ENCODE data around the gene PEX5. TPM values are rescaled to one million over a fixed set of nuclear protein-coding genes. Genes with fewer than 3 reads are reported as not detected.
"Not testable (repeated sequence)": the region's sequence is repeated elsewhere in the genome, so short reads cannot be mapped to it uniquely, and the experiment has no call there.

Gene PEX5
- total RNA-seq, 1 donor from 2014 or later: 20.2 TPM

- Histone ChIP-seq H3K36me3 (no peaks in the 10 kb centered on the region), H3K4me1 (no peaks in the 10 kb centered on the region), H3K27me3 (no peaks in the 10 kb centered on the region), H2AFZ (replicated peaks) (no peak overlapping the region), H3K4me3 (no peak overlapping the region), H3K4me2 (no peak overlapping the region), H3K9ac (no peak overlapping the region), H3K27ac (no peak overlapping the region), H3F3A (ENCODE audit: low read depth) (no peaks in the 10 kb centered on the region), H3K9me3 (ENCODE audit: low read depth) (no peaks in the 10 kb centered on the region), H4K20me1 (ENCODE audit: low read depth) (no peaks in the 10 kb centered on the region), H3K79me2 (ENCODE audit: low read depth) (no peaks in the 10 kb centered on the region)
- no peak for TF ChIP-seq CTCF (IDR thresholded peaks at IDR 0.05)
- TF ChIP-seq EZH2phosphoT487 (IDR thresholded peaks at IDR 0.05): no peak
- no peak for TF ChIP-seq EZH2 (IDR thresholded peaks at IDR 0.05)
- Mint-ChIP-seq H3K9me3 (no peaks in the 10 kb centered on the region), H3K27me3 (ENCODE audit: insufficient read depth, low read depth) (no peaks in the 10 kb centered on the region), H3K27ac (no peak overlapping the region), H3K36me3 (no peaks in the 10 kb centered on the region), H3K4me1 (peaks cover 7% of the 10 kb centered on the region), H3K4me3 (no peak overlapping the region)
- no peak for DNase-seq (ENCODE audit: low spot score)
Observed at GRCh38 chr12:7242176-7243101, 53.0 kb downstream of the PEX5 start.

- not testable (repeated sequence) for H2AFZ ChIP-seq (replicated peaks); H3K36me3 Mint-ChIP-seq
Observed at GRCh38 chr12:7251328-7251996, 62.0 kb downstream of the PEX5 start.

GRCh38 chr12:7259060-7259459 lies 69.6 kb downstream of the PEX5 start:
- Mint-ChIP-seq H3K27me3 (ENCODE audit: insufficient read depth, low read depth) (peaks cover 4% of the 10 kb centered on the region), H3K4me1 (no peaks in the 10 kb centered on the region), H3K9me3 (peaks cover 8% of the 10 kb centered on the region), H3K4me3 (no peak overlapping the region), H3K36me3 (no peaks in the 10 kb centered on the region), H3K27ac (no peak overlapping the region)
- Histone ChIP-seq H4K20me1 (ENCODE audit: low read depth) (no peaks in the 10 kb centered on the region), H3K4me3 (no peak overlapping the region), H3K27me3 (no peaks in the 10 kb centered on the region), H3K27ac (no peak overlapping the region), H3K4me2 (no peak overlapping the region), H3K79me2 (ENCODE audit: low read depth) (no peaks in the 10 kb centered on the region), H2AFZ (replicated peaks) (no peak overlapping the region), H3K9ac (no peak overlapping the region), H3F3A (ENCODE audit: low read depth) (no peaks in the 10 kb centered on the region), H3K36me3 (no peaks in the 10 kb centered on the region), H3K4me1 (no peaks in the 10 kb centered on the region), H3K9me3 (ENCODE audit: low read depth) (no peaks in the 10 kb centered on the region)
- no peak for TF ChIP-seq CTCF (IDR thresholded peaks at IDR 0.05)
- no peak for DNase-seq (ENCODE audit: low spot score)

More at GRCh38 chr12:7251328-7251996, 62.0 kb downstream of the PEX5 start:
- H3K4me1 ChIP-seq; H3K4me3 Mint-ChIP-seq; H3K4me1 Mint-ChIP-seq; DNase-seq (ENCODE audit: low spot score); H3F3A ChIP-seq (ENCODE audit: low read depth); H3K4me2 ChIP-seq; H3K9ac ChIP-seq; H3K4me3 ChIP-seq; H3K79me2 ChIP-seq (ENCODE audit: low read depth); H3K27me3 ChIP-seq; H3K9me3 ChIP-seq (ENCODE audit: low read depth); H4K20me1 ChIP-seq (ENCODE audit: low read depth); H3K27ac ChIP-seq; H3K36me3 ChIP-seq; H3K27me3 Mint-ChIP-seq (ENCODE audit: insufficient read depth, low read depth); H3K27ac Mint-ChIP-seq: not testable (repeated sequence)
- peaks cover 14% of the 10 kb centered on the region for H3K9me3 Mint-ChIP-seq

Other genes with a start within 250 kb of the PEX5 start
- not detected in 2 replicates for gene RNU7-1, start 245.9 kb upstream of the PEX5 start, total RNA-seq (ENCODE audit: low replicate concordance)
- 314 and 399 TPM in 2 replicates for gene C12orf57, start 245.7 kb upstream of the PEX5 start, total RNA-seq (ENCODE audit: low replicate concordance)
- 4.4 and 6.0 TPM in 2 replicates for gene PTPN6, start 238.3 kb upstream of the PEX5 start, total RNA-seq (ENCODE audit: low replicate concordance)
- 214 and 291 TPM in 2 replicates for gene PHB2, start 219.0 kb upstream of the PEX5 start, total RNA-seq (ENCODE audit: low replicate concordance)
- 27.3 and 32.0 TPM in 2 replicates for gene EMG1, start 218.8 kb upstream of the PEX5 start, total RNA-seq (ENCODE audit: low replicate concordance)
- 18.1 and 32.6 TPM in 2 replicates for gene LPCAT3, start 171.2 kb upstream of the PEX5 start, total RNA-seq (ENCODE audit: low replicate concordance)
- gene C1S, start 129.0 kb upstream of the PEX5 start, total RNA-seq (ENCODE audit: low replicate concordance): 0.56 and 2.1 TPM in 2 replicates
- 3.3 and 8.8 TPM in 2 replicates for gene C1R, start 97.2 kb upstream of the PEX5 start, total RNA-seq (ENCODE audit: low replicate concordance)
- 18.3 and 32.2 TPM in 2 replicates for gene C1RL, start 80.5 kb upstream of the PEX5 start, total RNA-seq (ENCODE audit: low replicate concordance)
- not detected in 2 replicates for gene RBP5, start 60.8 kb upstream of the PEX5 start, total RNA-seq (ENCODE audit: low replicate concordance)
- 24.0 and 36.9 TPM in 2 replicates for gene CLSTN3, start 59.3 kb upstream of the PEX5 start, total RNA-seq (ENCODE audit: low replicate concordance)
- gene ACSM4, start 114.4 kb downstream of the PEX5 start, total RNA-seq (ENCODE audit: low replicate concordance): not detected in 2 replicates

Data from neural progenitor cell (in vitro differentiated cells).